ENCODE results near the gene AK2. TPM values are rescaled to one million over a fixed set of nuclear protein-coding genes. Genes with fewer than 3 reads are reported as not detected.
"Not testable (repeated sequence)": the region's sequence is repeated elsewhere in the genome, so short reads cannot be mapped to it uniquely, and the experiment has no call there.

The AK2 gene
- total RNA-seq, 1 donor from 2014 or later = 118 TPM

- TF ChIP-seq POLR2AphosphoS5 (IDR thresholded peaks at IDR 0.05; ENCODE audit: insufficient read depth in 1 of 2, low read depth in 1 of 2) (no peak), POLR2A (IDR thresholded peaks at IDR 0.05) (no peak), CTCF (IDR thresholded peaks at IDR 0.05) (no peak)
- no peak overlapping the region for H3K4me3 ChIP-seq
- no peak overlapping the region for H3K27ac ChIP-seq
- peaks cover 0 to 5% of the 10 kb centered on the region in 2 donors for H3K36me3 ChIP-seq
- intact Hi-C loops (cut with DNase I) = no loop called here
- H3K27me3 ChIP-seq = no peaks in the 10 kb centered on the region
- DNase-seq (ENCODE audit: extremely low spot score in 2 of 2) = no peak
- no peaks in the 10 kb centered on the region for H3K9me3 ChIP-seq
- H3K4me1 ChIP-seq = peaks cover 55% of the 10 kb centered on the region
Observed at GRCh38 chr1:33029921-33030320, 6.8 kb downstream of the AK2 start.

- Histone ChIP-seq H3K4me1 (peaks cover 53% of the 10 kb centered on the region), H3K27me3 (no peaks in the 10 kb centered on the region), H3K4me3 (no peak overlapping the region), H3K27ac (no peak overlapping the region), H3K9me3 (no peaks in the 10 kb centered on the region), H3K36me3 (peaks cover 0 to 8% of the 10 kb centered on the region in 2 donors)
- intact Hi-C loops (cut with DNase I) = no loop called here
- no peak for DNase-seq (ENCODE audit: extremely low spot score in 2 of 2)
- TF ChIP-seq POLR2A (IDR thresholded peaks at IDR 0.05) (no peak), CTCF (IDR thresholded peaks at IDR 0.05) (no peak), POLR2AphosphoS5 (IDR thresholded peaks at IDR 0.05; ENCODE audit: insufficient read depth in 1 of 2, low read depth in 1 of 2) (no peak)
Observed at GRCh38 chr1:33029209-33029608, 7.5 kb downstream of the AK2 start.

- TF ChIP-seq CTCF (IDR thresholded peaks at IDR 0.05) (no peak), POLR2AphosphoS5 (IDR thresholded peaks at IDR 0.05; ENCODE audit: insufficient read depth in 1 of 2, low read depth in 1 of 2) (no peak), POLR2A (IDR thresholded peaks at IDR 0.05) (no peak)
- Histone ChIP-seq H3K36me3 (peaks cover 0 to 40% of the 10 kb centered on the region in 2 donors), H3K4me3 (no peak overlapping the region), H3K4me1 (peaks cover 23% of the 10 kb centered on the region), H3K27me3 (no peaks in the 10 kb centered on the region), H3K9me3 (no peaks in the 10 kb centered on the region), H3K27ac (no peak overlapping the region)
- no peak for DNase-seq (ENCODE audit: extremely low spot score in 2 of 2)
- intact Hi-C loops (cut with DNase I) = no loop called here
Observed at GRCh38 chr1:33025761-33026160, 10.9 kb downstream of the AK2 start.

GRCh38 chr1:33025180-33025569, 11.5 kb downstream of the AK2 start:
- H3K9me3 ChIP-seq = no peaks in the 10 kb centered on the region
- peaks cover 17% of the 10 kb centered on the region for H3K4me1 ChIP-seq
- intact Hi-C loops (cut with DNase I) = no loop called here
- TF ChIP-seq POLR2AphosphoS5 (IDR thresholded peaks at IDR 0.05; ENCODE audit: insufficient read depth in 1 of 2, low read depth in 1 of 2) (no peak), CTCF (IDR thresholded peaks at IDR 0.05) (no peak), POLR2A (IDR thresholded peaks at IDR 0.05) (no peak)
- H3K27me3 ChIP-seq = no peaks in the 10 kb centered on the region
- no peak overlapping the region for H3K4me3 ChIP-seq
- peaks cover 0 to 46% of the 10 kb centered on the region in 2 donors for H3K36me3 ChIP-seq
- no peak overlapping the region for H3K27ac ChIP-seq
- no peak for DNase-seq (ENCODE audit: extremely low spot score in 2 of 2)

GRCh38 chr1:33024430-33025179, 12.1 kb downstream of the AK2 start:
- H3K4me3 ChIP-seq; H3K9me3 ChIP-seq; intact Hi-C loops (cut with DNase I); H3K27me3 ChIP-seq; H3K27ac ChIP-seq; DNase-seq (ENCODE audit: extremely low spot score in 2 of 2): not testable (repeated sequence)
- Histone ChIP-seq H3K4me1 (peaks cover 11% of the 10 kb centered on the region), H3K36me3 (peaks cover 0 to 52% of the 10 kb centered on the region in 2 donors)
